GM19023 (cell line): Measurements from ENCODE around the gene ITGA2B.
"Not testable (repeated sequence)": the region's sequence is repeated elsewhere in the genome, so short reads cannot be mapped to it uniquely, and the experiment has no call there.

Experiments used
- ATAC-seq: cut with Tn5 transposase; IDR thresholded peaks from one replicate; pipeline ENCODE4 v1.9.1; 2021; ENCODE audit warnings: mild to moderate bottlenecking, moderate library complexity; ENCODE audit not compliant: unreplicated experiment

The ITGA2B gene

GRCh38 chr17:44333371-44333770 is 56.1 kb downstream of the ITGA2B start:
- no peak for ATAC-seq

GRCh38 chr17:44331249-44331760 is 58.1 kb downstream of the ITGA2B start:
- ATAC-seq: no peak

- not testable (repeated sequence) for ATAC-seq
Measured at GRCh38 chr17:44330263-44330662, 59.2 kb downstream of the ITGA2B start.

- not testable (repeated sequence) for ATAC-seq
Measured at GRCh38 chr17:44329516-44329915, 59.9 kb downstream of the ITGA2B start.

- no peak for ATAC-seq
Measured at GRCh38 chr17:44327715-44328449, 61.6 kb downstream of the ITGA2B start.

GRCh38 chr17:44326861-44327444 is 62.5 kb downstream of the ITGA2B start:
- peak; percentile 43 for ATAC-seq

- peak; percentile 65 for ATAC-seq
Measured at GRCh38 chr17:44324571-44325275, 64.7 kb downstream of the ITGA2B start, which contains the start of gene SLC25A39. SLC25A39 (minus strand) TSS chr17:44324823; CDS start chr17:44323562, 1,261 bp downstream.

- no peak for ATAC-seq
Measured at GRCh38 chr17:44324092-44324570, 65.3 kb downstream of the ITGA2B start.

- ATAC-seq: no peak
Measured at GRCh38 chr17:44323359-44324091, 65.9 kb downstream of the ITGA2B start.

- no peak for ATAC-seq
Measured at GRCh38 chr17:44322236-44322895, 67.1 kb downstream of the ITGA2B start.
